GM18951 (cell line): ENCODE data around the gene NRARP.

Experiments
- POLR2A ChIP-seq: IDR thresholded peaks from 4 replicates; pipeline ENCODE4 v1.6.1; 2011; ENCODE audit warnings: mild to moderate bottlenecking; ENCODE audit not compliant: insufficient read length, insufficient read depth; ENCODE audit errors: extremely low read depth
- in situ Hi-C: fragments of 300-500 bp; cut with MboI; formaldehyde crosslinking; loops from one replicate; pipeline ENCODE4 v1.12.0; 2022; ENCODE audit warnings: low sequenced_read_pairs, mixed read lengths, inconsistent platforms; ENCODE audit not compliant: unreplicated experiment

The NRARP gene

GRCh38 chr9:137277329-137278041, 24.6 kb downstream of the NRARP start, which contains the start of gene TOR4A:
Gene TOR4A (plus strand): TSS chr9:137277726. CDS start chr9:137278690, 964 bp downstream.
- in situ Hi-C loops, result no loop called here

GRCh38 chr9:137276473-137277328, 25.4 kb downstream of the NRARP start:
- TF ChIP-seq POLR2A, result no peak
- in situ Hi-C loops, result no loop called here

More at GRCh38 chr9:137277329-137278041, 24.6 kb downstream of the NRARP start, which contains the start of gene TOR4A:
- peak; percentile 73 for TF ChIP-seq POLR2A

GRCh38 chr9:137275588-137276472, 26.2 kb downstream of the NRARP start:
- TF ChIP-seq POLR2A, result no peak
- in situ Hi-C loops, result no loop called here

GRCh38 chr9:137275203-137275587, 26.9 kb downstream of the NRARP start:
- in situ Hi-C loops, result no loop called here
- TF ChIP-seq POLR2A, result no peak

- no peak for TF ChIP-seq POLR2A
- in situ Hi-C loops, result no loop called here
Observed at GRCh38 chr9:137273611-137274320, 28.3 kb downstream of the NRARP start.

GRCh38 chr9:137273095-137273490, 29.0 kb downstream of the NRARP start:
- TF ChIP-seq POLR2A, result no peak
- in situ Hi-C loops, result no loop called here

- no peak for TF ChIP-seq POLR2A
- in situ Hi-C loops, result no loop called here
Observed at GRCh38 chr9:137272241-137273094, 29.6 kb downstream of the NRARP start.

- in situ Hi-C loops, result no loop called here
- no peak for TF ChIP-seq POLR2A
Observed at GRCh38 chr9:137271696-137272076, 30.4 kb downstream of the NRARP start.

GRCh38 chr9:137270929-137271695, 31.0 kb downstream of the NRARP start:
- TF ChIP-seq POLR2A, result no peak
- in situ Hi-C loops, result no loop called here

- in situ Hi-C loops, result no loop called here
- no peak for TF ChIP-seq POLR2A
Observed at GRCh38 chr9:137269231-137269772, 32.8 kb downstream of the NRARP start.
